ENCODE data around the gene HSPB9. TPM values are rescaled to one million over a fixed set of nuclear protein-coding genes. Genes with fewer than 3 reads are reported as not detected.

Gene HSPB9, protein sequence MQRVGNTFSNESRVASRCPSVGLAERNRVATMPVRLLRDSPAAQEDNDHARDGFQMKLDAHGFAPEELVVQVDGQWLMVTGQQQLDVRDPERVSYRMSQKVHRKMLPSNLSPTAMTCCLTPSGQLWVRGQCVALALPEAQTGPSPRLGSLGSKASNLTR
- 1.1 TPM for total RNA-seq

DNA sequence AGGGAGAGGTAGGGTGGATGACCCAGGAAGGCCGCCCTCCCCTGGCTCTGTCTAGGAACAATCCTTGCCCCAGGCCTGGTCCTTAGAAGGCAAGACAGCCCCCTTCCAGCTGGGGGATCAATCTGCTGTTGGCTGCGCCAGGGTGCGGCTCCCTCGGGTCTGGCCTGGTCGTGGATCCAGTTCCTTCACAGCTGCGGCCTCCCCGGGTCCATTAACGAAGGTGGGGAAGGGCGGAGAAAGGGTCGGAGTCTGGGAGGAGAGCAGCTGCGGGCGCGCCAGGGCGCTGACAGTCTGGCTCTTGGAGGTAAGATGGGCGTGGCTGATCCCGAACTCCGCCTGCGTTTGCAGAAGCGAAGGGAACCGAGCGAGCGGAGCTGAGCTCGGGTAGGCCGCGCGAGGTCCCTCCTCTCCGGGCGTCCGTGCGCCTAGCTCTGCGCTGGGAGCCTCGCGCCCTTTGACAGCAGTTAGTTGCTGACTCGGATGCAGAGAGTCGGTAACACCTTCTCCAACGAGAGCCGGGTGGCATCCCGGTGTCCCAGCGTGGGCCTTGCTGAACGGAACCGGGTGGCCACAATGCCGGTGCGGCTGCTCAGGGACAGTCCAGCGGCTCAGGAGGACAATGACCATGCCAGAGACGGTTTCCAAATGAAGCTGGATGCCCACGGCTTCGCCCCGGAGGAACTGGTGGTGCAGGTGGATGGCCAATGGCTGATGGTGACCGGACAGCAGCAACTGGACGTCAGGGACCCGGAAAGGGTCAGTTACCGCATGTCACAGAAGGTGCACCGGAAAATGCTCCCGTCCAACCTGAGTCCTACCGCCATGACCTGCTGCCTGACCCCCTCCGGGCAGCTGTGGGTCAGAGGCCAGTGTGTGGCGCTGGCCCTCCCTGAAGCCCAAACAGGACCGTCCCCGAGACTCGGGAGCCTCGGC lies at the start of gene HSPB9:
Gene HSPB9 (plus strand): TSS at position 434 of the 933 bp plus-strand sequence. CDS start 47 bp downstream, at position 481.
- ATAC-seq = peak; percentile 82
- peak; percentile 85 for DNase-seq (ENCODE audit: low spot score)

DNA sequence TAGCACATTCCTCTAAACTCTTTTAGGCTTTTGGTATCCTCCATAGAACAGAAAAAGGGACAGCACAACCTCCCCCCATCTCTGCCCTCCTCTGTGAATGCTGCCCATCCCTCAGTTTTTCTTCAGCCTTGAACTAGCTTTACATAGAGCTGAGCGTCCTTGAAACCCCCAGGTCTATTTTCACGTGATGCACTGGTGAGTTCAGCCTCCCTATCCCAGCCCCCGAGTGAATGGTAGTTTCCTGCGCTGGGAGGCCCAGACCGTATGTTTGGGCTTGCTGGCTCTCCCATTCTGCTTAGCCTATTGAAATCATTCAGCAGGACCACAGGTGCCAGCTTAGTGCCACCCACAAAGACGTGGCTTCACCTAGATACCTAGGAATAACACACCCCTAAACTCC lies 46.8 kb upstream of the HSPB9 start:
- ATAC-seq (no peak), DNase-seq (ENCODE audit: low spot score) (no peak)

DNA sequence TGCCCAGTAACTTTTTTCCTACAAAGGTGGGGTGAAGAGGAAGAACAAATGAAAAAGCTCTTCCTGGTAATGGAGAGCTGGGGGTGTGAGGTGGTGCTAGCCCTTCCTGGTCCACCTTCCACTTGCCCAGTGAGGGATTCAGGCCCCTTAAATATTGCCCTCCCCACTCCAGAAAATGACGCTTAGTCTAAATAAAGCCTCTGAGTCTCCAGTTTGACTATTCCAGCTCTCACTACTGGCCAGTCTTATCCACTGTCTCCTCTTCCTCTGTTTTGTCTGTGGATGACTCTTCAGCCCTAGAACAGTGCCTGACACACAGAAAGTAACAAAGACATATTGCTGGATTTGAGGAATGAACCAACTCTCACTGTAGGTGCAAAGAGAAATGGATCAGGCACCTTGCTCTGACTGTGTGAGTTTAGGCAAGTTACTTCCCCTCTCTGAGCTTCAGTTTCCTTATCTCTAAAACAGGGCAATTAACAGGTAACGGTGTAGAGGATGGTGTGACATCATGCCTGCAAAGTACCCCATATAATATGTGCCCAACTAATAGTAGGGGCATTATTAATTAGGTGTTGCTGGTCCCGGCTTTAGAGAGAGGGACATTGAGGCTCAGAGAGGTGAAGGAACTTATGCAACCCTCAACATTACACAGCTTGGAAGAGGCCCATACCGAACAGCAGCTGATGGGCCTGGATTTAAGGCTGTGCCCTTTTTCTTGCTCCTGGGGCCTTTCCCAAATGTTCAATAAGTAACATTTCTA lies 45.6 kb upstream of the HSPB9 start:
- no peak for ATAC-seq
- DNase-seq (ENCODE audit: low spot score) = no peak

DNA sequence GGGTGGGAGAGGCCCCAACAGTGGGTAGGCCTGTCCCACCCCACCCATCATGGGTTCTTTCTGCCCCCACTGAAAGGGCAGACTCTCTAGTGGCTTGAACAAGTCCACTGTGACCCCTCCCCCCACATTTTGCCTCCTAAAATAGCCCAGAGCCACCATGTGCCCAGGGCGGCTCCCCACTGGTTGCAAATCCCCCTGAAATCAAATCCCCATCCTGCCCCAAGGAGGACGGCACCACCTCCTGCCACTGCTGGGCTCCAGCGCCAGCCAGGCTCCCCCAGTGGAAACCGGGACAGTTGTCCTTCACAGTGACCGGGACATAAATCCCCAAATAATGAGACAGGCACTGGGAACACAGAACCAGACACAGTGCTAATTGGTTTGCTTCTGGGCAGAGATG lies 44.8 kb upstream of the HSPB9 start:
- ATAC-seq (no peak), DNase-seq (ENCODE audit: low spot score) (no peak)

DNA sequence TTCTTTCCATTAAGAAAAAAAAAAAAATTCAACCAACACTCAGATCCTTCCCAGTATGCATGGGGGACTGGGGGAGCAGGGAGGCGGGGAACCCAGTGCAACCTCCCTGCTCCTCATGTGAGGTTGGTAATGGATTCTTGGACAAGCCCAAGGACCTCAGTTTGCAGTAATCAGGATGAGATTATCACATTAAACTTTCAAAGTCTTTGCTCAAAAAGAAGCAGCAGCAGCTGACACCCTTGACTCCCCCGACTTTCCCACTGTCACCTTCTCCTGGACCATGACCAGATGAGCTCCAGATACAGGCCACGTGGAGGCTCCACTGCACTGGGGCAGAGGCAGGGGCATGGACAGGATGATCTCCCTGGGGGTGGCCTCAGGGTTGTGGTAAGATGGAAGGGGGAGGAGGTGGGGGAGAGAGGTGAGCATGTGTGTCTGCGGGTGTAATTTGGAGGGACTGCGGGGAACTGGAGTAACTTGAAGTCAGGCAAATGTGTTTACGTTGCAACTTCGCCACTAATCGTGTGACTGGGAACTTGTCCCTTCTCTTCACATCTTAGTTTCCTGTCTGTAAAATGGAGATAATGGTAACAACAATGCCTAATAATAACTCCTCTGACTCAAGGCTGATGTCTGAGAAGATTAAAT lies 44.1 kb upstream of the HSPB9 start:
- no peak for DNase-seq (ENCODE audit: low spot score)

DNA sequence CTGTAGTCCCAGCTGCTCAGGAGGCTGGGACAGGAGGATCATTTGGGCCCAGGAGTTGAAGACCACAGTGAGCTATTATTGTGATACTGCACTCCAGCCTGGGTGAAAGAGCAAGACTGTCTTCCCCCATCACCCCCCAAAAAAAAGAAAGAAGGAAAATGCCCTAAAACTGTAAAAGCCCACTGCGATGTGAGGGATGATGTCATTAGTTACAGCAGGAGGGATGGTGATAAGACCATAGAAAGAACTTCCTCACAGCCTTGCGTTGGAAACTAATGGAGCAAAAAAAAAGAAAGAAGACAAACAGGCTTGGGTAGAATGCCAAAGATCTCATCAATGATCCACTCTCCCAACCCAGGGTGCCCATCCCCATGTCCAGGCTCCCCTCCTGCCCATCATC lies 43.1 kb upstream of the HSPB9 start:
- DNase-seq (ENCODE audit: low spot score) (no peak), ATAC-seq (no peak)

More for the DNA sequence above, 44.1 kb upstream of the HSPB9 start:
- ATAC-seq = no peak

DNA sequence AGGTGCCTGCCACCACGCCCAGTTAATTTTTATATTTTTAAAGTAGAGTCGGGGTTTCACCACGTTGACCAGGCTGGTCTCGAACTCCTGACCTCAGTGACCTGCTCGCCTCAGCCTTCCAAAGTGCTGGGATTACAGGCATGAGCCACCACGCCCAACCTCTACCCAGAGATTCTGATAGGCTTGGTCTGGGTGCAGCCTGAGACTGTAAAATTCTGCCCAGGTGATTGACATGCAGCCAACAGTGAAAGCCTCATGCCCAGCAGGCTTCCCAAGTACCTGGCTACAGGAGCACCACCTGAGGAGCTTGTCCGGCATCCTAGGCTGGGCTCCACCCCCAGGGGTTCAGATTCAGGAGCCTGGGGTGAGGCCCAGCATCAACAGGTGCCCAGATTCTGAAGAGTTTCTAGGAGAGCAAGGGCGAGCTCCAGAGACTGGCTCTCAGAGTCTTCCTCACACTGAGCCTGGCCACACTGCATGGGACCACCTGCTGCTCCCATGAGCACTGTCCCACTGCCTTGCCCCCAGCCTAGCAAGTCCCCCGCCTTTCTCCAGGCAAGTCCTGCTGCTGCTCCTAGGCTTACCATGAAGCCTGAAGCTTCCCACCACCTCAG lies 41.0 kb upstream of the HSPB9 start:
- no peak for DNase-seq (ENCODE audit: low spot score)
- ATAC-seq = no peak

DNA sequence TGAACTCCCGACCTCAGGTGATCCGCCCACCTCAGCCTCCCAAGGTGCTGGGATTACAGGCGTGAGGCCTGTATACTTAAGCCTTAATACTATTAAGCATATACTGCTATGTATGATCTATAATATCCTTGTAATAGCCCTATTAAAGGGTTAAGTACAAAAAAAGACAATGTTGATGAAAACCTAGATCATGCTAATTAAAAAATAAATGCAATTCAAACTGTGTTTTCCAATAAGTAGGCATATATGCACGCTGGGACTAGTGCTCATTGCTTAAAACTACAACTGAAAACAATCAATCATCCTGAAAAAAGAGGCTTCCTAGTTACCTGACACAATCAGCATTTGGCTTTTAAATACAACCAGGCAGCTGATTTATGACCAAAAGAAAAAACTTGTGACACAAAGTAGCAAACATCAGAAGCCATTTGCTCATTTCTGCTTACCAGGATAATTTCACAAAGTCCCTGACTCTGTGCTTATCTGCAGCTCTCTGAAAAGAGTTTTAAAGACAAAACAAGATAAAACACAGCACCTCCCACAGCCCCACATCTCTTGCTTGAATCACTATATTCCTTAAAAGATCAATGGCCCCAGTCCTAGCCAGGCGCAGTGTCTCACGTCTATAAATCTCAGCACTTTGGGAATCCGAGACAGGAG lies 35.4 kb upstream of the HSPB9 start:
- ATAC-seq = peak; percentile 34
- DNase-seq (ENCODE audit: low spot score) = no peak

DNA sequence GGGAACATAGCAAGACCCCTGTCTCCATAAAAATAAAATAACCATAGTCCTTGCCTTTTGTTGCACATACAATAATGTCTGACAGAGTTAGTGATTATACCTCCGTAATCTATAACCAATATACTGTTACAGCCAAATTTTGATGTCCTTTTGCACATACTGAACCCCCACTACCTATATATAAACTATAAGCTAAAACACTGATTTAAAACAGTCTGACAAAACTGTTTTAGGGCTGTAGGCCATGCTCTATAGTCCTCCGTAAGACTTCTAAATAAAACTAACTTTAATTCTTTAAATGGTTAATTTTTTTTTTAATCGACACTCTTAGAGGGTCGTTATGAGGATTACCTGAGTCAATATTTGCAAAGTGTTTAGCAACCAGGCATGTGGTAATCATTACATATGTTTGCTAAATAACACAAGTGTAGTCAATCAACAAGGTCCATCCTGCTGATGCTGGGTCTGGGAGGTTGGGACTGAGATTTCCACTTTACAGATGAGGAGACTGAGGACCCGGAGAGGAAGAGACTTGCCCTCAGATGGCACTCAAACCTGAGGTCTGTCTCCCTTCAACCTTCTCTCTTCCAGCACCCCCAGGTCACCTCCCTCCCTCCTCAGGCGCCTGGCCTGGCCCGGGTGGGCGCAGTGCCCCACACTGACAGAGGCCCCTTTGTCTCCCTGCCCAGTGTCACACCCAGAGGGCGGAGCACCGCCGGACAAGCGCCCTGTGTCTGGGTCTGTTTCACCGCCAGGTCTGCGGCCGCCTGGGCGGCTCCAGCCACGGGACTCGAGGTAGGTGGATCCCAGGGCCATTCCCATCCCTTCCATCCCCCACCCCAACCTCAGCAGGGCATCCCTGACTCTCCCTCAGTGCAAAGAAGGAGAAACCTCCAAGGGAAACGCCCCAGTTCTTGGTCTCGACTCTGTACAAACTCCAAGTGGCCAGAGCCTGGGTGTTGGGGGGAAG lies 34.6 kb upstream of the HSPB9 start:
- ATAC-seq (peak; percentile 26), DNase-seq (ENCODE audit: low spot score) (no peak)

DNA sequence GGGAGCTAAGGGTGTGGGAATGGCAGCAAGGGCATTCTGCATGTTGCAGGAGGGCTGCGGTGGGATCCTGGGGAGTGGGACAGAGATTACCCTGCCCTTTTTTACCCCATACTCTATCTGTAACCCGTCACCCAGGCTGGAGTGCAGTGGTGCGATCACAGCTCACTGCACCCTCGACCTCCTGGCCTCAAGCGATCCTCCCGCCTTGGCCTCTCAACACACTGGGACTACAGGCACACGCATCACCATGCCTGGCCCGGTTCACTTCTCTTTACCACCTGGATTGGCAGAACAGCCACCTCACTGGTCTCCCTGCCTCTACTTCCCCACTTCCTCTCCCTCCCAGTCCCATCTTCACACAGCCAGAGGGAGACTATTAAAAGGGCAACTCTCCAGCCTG lies 33.9 kb upstream of the HSPB9 start:
- no peak for DNase-seq (ENCODE audit: low spot score)

DNA sequence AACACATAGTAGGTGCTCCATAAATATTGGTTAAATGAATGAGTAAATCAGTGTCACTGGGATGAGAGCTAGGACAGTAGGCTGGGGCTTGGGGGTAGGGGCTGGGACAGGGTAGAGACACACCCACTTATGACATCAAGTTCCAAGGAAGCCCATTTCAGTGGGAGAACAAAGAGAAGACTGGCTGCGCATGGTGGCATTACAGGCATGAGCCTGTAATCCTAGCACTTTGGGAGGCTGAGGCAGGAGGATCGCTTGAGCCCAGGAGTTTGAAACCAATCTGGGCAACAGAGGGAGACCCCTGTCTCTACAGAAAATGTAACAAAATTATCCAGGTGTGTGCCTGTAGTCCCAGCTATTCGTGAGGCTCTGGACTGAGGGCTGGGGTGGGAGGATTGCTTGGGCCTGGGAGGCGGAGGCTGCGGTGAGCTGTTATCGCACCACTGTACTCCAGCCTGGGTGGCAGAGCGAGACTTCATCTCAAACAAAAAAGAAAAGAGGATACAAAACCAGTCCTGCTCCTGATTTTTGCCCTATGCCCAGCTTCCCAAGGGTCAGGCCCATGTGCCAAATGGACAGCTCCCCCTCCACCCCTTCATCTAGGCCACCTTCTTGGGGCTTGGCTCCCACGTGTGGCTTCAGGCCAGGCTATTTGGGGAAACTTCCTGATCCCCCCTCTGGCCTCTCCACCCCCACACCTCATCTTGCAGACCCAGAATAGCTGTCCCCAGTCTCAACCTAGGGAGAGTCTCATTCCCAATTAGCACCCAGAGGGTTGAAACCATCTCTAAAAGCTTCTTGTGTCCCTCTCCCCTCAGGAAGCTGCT lies 31.4 kb upstream of the HSPB9 start:
- no peak for DNase-seq (ENCODE audit: low spot score)
- ATAC-seq = no peak

More for the DNA sequence above, 33.9 kb upstream of the HSPB9 start:
- no peak for ATAC-seq

DNA sequence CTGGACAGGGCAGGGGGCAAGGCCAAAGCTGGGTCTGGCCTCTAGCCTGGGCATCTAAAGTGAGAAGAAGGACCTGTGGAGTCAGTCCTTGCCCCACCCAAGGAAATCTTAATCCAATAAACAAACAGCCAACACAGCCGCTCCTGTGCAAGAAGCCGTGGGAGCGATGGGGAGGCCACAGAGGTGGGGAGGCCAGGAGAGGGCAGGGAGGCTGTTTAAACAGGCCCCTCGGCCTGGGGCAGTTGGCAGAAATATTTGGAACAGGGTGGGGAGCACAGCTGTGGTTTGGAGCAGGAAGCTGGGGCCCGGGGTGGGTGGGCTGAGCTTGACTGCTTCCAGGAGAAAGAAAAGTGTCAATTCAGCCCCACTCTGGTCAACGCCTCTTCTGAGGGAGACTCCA lies 29.7 kb upstream of the HSPB9 start:
- ATAC-seq = no peak
- DNase-seq (ENCODE audit: low spot score) = no peak

DNA sequence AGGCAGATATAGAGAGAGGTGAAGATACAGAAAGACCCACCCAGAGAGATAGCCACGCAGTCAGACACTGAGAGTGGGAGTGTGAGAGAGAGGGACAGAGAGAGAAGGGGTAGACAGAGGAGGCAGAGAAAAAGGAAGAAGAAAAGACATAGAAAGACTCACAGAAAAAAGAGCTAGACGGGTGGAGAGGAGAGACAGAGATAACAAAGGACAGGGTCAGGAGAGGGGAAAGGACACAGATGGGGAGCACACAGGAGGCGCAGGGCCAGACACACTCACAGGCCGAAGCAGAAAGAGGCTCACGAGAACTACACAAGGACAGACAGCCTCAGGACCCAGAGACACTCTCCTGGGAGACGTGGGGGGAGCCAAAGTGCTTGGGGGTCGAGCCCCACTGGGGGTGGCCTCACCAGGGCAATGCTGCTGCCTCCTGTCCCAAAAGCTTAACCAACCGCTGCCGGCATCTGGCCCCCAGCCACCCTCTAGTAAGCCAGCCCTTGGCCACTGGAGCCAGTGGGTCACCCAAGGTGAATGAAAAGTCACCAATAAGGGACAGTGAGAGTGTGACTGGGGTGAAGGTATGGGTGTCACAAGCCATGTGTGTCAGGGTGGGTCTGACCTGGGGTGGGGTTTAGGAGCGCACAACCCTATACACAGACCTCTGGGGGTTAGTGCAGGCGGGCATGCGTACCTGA lies 28.1 kb upstream of the HSPB9 start:
- ATAC-seq = peak; percentile 50

DNA sequence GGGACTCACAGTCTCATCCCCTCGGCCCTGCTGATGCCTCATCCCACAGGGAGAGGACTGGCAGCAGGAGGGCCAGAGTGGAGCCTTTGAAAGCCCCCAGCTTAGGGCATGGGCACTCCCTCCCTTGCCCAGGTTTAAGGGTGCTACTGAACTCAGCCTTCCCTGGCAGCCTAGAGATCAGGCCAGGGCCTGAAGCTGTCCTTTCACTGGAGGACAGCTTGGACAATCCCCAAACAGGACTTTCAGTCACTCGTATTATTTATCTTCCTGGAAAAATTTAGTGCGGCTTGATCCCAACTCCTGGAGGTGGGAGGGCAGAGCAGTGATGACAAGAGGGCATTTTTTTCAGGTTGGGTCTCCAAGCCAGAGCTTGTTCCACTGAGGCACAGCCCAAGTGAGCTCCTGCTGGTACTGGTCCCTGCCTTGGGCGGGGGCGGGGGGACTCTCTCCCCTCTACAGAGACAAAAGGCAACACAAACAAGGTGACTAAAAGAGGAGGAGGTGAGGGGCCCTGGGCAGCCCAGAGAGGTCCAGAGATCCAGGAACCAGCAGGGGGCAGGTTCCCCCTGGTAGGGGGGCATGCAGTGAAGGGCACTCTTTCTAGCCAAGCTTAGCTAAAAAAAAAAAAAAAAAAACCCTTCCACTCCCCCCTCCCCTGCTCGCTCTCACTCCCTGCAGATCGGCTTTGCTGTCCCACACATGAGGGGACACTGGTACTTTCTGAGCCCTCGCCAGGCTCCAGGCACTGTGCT lies 26.1 kb upstream of the HSPB9 start:
- peak; percentile 79 for ATAC-seq
- no peak for DNase-seq (ENCODE audit: low spot score)

More for the DNA sequence above, 28.1 kb upstream of the HSPB9 start:
- DNase-seq (ENCODE audit: low spot score) = no peak

DNA sequence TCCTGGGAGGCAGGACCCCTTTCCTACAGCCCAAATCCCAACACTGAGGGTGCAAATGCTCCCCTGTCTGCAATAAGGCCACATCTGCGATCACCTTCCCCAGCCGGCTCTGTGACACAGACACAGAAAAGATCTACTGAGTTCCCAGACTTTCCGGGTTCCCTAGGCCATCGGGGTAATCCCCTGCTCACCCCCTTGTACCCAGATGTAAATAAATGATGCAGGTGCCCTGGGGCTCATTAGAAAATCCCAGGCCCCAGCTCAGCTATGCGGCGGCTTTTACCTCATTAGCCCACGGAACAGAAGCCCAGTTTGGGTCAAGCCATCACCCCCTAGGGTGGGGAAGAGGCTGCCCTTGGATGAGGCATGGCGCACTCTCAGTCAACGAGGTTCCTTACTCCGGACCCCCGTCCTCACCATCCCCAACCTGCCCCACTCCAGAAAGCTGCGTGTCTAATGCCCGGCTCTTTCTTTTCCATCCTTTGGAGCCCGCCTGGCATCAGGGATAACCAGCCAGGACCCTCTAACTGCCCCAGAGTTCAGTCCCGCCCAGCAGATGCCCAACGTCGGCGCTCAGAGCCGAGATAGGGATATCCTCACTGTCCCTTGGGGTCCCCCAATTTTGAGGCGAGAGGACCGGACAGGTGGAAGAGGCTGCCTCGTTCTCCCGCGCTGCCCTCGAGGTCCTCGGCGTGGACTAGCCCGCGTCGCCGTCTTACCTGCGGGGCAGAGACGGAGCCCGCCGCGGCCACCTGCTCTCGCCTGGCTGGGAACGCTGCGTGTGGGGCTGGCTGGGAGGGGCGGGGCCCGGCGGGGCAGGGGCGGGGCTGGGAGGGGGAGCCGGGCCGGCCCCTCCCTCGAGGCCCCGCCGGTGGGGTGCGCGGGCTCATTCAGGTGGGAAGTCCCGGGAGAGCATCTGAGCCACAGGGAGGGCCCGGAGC lies 24.6 kb upstream of the HSPB9 start, which contains the start of gene ZNF385C:
Gene ZNF385C (minus strand): TSS at position 783 of the 941 bp plus-strand sequence. CDS start 35,417 bp downstream, outside the sequence.
- no peak for DNase-seq (ENCODE audit: low spot score)
- no peak for ATAC-seq

Data from left lobe of liver (tissue), 2 donors.